MM.1S (cell line): ENCODE measurements around the gene ZNF124.

Source experiments
- EZH2 ChIP-seq: fragments of 300-600 bp; sonication (generic); optimal IDR thresholded peaks from 2 replicates; pipeline ENCODE3; 2017; ENCODE audit warnings: low read depth, mild to moderate bottlenecking, antibody characterized with exemption, low read length, mixed read lengths
- EZH2phosphoT487 ChIP-seq: fragments of 300-600 bp; sonication (generic); IDR thresholded peaks from 2 replicates; pipeline ENCODE4 v1.6.1; 2018; ENCODE audit warnings: antibody characterized with exemption, low read length
- TF ChIP-seq, protein P1 (sequence below): fragments of 300-600 bp; sonication (generic); IDR thresholded peaks from 2 replicates; pipeline ENCODE4 v1.5.1; 2016; ENCODE audit warnings: antibody characterized with exemption, low read length, mixed read lengths

- TF ChIP-seq, protein P1, sequence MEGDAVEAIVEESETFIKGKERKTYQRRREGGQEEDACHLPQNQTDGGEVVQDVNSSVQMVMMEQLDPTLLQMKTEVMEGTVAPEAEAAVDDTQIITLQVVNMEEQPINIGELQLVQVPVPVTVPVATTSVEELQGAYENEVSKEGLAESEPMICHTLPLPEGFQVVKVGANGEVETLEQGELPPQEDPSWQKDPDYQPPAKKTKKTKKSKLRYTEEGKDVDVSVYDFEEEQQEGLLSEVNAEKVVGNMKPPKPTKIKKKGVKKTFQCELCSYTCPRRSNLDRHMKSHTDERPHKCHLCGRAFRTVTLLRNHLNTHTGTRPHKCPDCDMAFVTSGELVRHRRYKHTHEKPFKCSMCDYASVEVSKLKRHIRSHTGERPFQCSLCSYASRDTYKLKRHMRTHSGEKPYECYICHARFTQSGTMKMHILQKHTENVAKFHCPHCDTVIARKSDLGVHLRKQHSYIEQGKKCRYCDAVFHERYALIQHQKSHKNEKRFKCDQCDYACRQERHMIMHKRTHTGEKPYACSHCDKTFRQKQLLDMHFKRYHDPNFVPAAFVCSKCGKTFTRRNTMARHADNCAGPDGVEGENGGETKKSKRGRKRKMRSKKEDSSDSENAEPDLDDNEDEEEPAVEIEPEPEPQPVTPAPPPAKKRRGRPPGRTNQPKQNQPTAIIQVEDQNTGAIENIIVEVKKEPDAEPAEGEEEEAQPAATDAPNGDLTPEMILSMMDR = no peak
- TF ChIP-seq EZH2 (no peak), EZH2phosphoT487 (no peak)
Measured at GRCh38 chr1:247113094-247113497, 58.7 kb downstream of the ZNF124 start.
